ENCODE data around the gene ODAM.

DNA sequence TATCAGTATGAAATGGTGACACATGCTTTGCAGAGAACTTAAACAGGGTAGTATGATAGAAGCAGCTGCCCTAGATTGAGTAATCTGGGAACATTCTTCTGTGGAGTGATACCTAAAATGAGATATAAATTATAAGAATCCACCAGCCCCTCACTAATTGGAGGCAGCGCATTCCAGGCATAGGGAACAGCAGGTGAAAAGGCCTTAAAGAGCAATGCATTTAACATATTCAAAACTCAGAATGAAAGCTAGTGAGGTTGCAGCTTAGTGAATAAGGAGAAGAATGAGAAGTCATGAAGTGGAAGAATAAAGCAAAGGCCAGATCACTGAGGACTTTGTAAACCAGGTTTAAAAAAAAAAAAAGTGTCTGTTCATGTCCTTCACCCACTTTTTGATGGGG lies 4.9 kb upstream of the ODAM start:
- TF ChIP-seq, protein P1, sequence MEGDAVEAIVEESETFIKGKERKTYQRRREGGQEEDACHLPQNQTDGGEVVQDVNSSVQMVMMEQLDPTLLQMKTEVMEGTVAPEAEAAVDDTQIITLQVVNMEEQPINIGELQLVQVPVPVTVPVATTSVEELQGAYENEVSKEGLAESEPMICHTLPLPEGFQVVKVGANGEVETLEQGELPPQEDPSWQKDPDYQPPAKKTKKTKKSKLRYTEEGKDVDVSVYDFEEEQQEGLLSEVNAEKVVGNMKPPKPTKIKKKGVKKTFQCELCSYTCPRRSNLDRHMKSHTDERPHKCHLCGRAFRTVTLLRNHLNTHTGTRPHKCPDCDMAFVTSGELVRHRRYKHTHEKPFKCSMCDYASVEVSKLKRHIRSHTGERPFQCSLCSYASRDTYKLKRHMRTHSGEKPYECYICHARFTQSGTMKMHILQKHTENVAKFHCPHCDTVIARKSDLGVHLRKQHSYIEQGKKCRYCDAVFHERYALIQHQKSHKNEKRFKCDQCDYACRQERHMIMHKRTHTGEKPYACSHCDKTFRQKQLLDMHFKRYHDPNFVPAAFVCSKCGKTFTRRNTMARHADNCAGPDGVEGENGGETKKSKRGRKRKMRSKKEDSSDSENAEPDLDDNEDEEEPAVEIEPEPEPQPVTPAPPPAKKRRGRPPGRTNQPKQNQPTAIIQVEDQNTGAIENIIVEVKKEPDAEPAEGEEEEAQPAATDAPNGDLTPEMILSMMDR (IDR thresholded peaks at IDR 0.05): no peak
- no peak for TF ChIP-seq SIN3A (IDR thresholded peaks at IDR 0.05; ENCODE audit: borderline replicate concordance, insufficient read depth, low read depth, low read length)

Measured in Panc1 (cell line).